Measurements from ENCODE around the gene BOC.

DNA sequence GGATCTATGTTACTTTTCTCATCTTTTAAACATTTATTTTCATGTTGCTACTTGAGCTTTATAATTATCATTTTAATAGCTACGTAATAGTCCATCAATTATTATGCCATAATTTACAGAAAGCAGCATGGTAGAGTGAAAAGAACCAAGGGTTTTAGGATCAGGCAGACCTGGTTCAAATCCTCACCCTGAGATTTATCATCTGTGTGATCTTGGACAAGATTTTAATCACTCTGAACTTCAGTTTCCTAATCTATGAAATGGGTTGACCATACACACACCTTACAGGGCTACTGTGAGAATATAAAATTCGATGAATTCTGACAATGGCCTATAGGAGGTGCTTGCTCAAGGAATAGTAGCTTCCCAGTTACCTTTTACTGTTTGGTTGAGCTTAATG lies 27.1 kb downstream of the BOC start:
- TF ChIP-seq, protein P1, sequence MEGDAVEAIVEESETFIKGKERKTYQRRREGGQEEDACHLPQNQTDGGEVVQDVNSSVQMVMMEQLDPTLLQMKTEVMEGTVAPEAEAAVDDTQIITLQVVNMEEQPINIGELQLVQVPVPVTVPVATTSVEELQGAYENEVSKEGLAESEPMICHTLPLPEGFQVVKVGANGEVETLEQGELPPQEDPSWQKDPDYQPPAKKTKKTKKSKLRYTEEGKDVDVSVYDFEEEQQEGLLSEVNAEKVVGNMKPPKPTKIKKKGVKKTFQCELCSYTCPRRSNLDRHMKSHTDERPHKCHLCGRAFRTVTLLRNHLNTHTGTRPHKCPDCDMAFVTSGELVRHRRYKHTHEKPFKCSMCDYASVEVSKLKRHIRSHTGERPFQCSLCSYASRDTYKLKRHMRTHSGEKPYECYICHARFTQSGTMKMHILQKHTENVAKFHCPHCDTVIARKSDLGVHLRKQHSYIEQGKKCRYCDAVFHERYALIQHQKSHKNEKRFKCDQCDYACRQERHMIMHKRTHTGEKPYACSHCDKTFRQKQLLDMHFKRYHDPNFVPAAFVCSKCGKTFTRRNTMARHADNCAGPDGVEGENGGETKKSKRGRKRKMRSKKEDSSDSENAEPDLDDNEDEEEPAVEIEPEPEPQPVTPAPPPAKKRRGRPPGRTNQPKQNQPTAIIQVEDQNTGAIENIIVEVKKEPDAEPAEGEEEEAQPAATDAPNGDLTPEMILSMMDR (conservative IDR thresholded peaks at IDR 0.05; ENCODE audit: low read depth, low read length), result no peak
- no peak for TF ChIP-seq POLR2A (IDR thresholded peaks at IDR 0.05; ENCODE audit: low read depth, low read length)
- TF ChIP-seq NFE2L2 (IDR thresholded peaks at IDR 0.05; ENCODE audit: low read depth, low read length), result no peak
- TF ChIP-seq MXI1 (IDR thresholded peaks at IDR 0.05; ENCODE audit: borderline replicate concordance, low read depth, low read length), result no peak
